Skeletal muscle satellite cell (primary cell): ENCODE data around the gene MUC22.
"Not testable (repeated sequence)": the region's sequence is repeated elsewhere in the genome, so short reads cannot be mapped to it uniquely, and the experiment has no call there.

Experiments used
- H3K27me3 ChIP-seq: 2 replicates; pipeline ENCODE4 v1.7.0; 2013; ENCODE audit warnings: low read length; ENCODE audit not compliant: control insufficient read depth, insufficient read depth
- H3K36me3 ChIP-seq: 2 replicates; pipeline ENCODE4 v1.7.0; 2013; ENCODE audit warnings: mild to moderate bottlenecking, control low read depth, low read length; ENCODE audit not compliant: insufficient read depth
- H3K4me1 ChIP-seq: 2 replicates; pipeline ENCODE4 v1.7.0; 2013; ENCODE audit warnings: low read length; ENCODE audit not compliant: control insufficient read depth, insufficient read depth
- H3K4me2 ChIP-seq: 2 replicates; pipeline ENCODE4 v1.7.0; 2013; ENCODE audit warnings: mild to moderate bottlenecking, low read length
- H3K4me3 ChIP-seq: 2 replicates; pipeline ENCODE4 v1.7.0; 2013; ENCODE audit warnings: low read length
- H3K9ac ChIP-seq: 2 replicates; pipeline ENCODE4 v1.7.0; 2013; ENCODE audit warnings: mild to moderate bottlenecking, low read depth, low read length, moderate library complexity
- H3K9me3 ChIP-seq: replicated peaks from 2 replicates; pipeline ENCODE4 v1.7.0; 2013; ENCODE audit warnings: mild to moderate bottlenecking, control low read depth, low read length

The MUC22 gene

GRCh38 chr6:31000067-31000860, 10.0 kb upstream of the MUC22 start:
- not testable (repeated sequence) for H3K4me3 ChIP-seq, H3K27me3 ChIP-seq, H3K9ac ChIP-seq, H3K4me2 ChIP-seq, H3K9me3 ChIP-seq, H3K4me1 ChIP-seq, H3K36me3 ChIP-seq

- H3K27me3 ChIP-seq: peaks cover 10% of the 10 kb centered on the region
- no peak overlapping the region for H3K9ac ChIP-seq
- H3K4me3 ChIP-seq: no peak overlapping the region
- H3K36me3 ChIP-seq: no peaks in the 10 kb centered on the region
- no peaks in the 10 kb centered on the region for H3K4me1 ChIP-seq
- no peak overlapping the region for H3K4me2 ChIP-seq
- H3K9me3 ChIP-seq: no peaks in the 10 kb centered on the region
Measured at GRCh38 chr6:31001281-31001888, 8.9 kb upstream of the MUC22 start.

- no peaks in the 10 kb centered on the region for H3K9me3 ChIP-seq
- peaks cover 7% of the 10 kb centered on the region for H3K27me3 ChIP-seq
- H3K36me3 ChIP-seq: no peaks in the 10 kb centered on the region
- no peak overlapping the region for H3K4me2 ChIP-seq
- no peak overlapping the region for H3K4me3 ChIP-seq
- no peak overlapping the region for H3K9ac ChIP-seq
- H3K4me1 ChIP-seq: peaks cover 3% of the 10 kb centered on the region
Measured at GRCh38 chr6:31002471-31002870, 7.8 kb upstream of the MUC22 start.

GRCh38 chr6:31004794-31005193, 5.5 kb upstream of the MUC22 start:
- peaks cover 11% of the 10 kb centered on the region for H3K4me1 ChIP-seq
- H3K9me3 ChIP-seq: no peaks in the 10 kb centered on the region
- H3K4me2 ChIP-seq: no peak overlapping the region
- H3K4me3 ChIP-seq: no peak overlapping the region
- H3K9ac ChIP-seq: no peak overlapping the region
- peaks cover 7% of the 10 kb centered on the region for H3K27me3 ChIP-seq
- H3K36me3 ChIP-seq: no peaks in the 10 kb centered on the region

- Histone ChIP-seq H3K4me3 (no peak overlapping the region), H3K36me3 (no peaks in the 10 kb centered on the region), H3K4me2 (no peak overlapping the region)
Measured at GRCh38 chr6:31005249-31006020, 4.8 kb upstream of the MUC22 start.

GRCh38 chr6:31007694-31008093, 2.6 kb upstream of the MUC22 start:
- peak overlapping the region; percentile 24 for H3K4me2 ChIP-seq
- H3K4me3 ChIP-seq: peak overlapping the region; percentile 16
- H3K9me3 ChIP-seq: no peaks in the 10 kb centered on the region
- H3K36me3 ChIP-seq: no peaks in the 10 kb centered on the region
- peaks cover 11% of the 10 kb centered on the region for H3K4me1 ChIP-seq
- no peak overlapping the region for H3K9ac ChIP-seq
- peaks cover 8% of the 10 kb centered on the region for H3K27me3 ChIP-seq

More at GRCh38 chr6:31005249-31006020, 4.8 kb upstream of the MUC22 start:
- H3K9me3 ChIP-seq: no peaks in the 10 kb centered on the region
- H3K9ac ChIP-seq: no peak overlapping the region
- H3K4me1 ChIP-seq: peaks cover 11% of the 10 kb centered on the region
- H3K27me3 ChIP-seq: peaks cover 4% of the 10 kb centered on the region

- H3K4me3 ChIP-seq: peak overlapping the region; percentile 16
- H3K27me3 ChIP-seq: peaks cover 8% of the 10 kb centered on the region
- no peaks in the 10 kb centered on the region for H3K36me3 ChIP-seq
- peaks cover 11% of the 10 kb centered on the region for H3K4me1 ChIP-seq
- H3K4me2 ChIP-seq: peak overlapping the region; percentile 24
- H3K9me3 ChIP-seq: no peaks in the 10 kb centered on the region
- H3K9ac ChIP-seq: no peak overlapping the region
Measured at GRCh38 chr6:31008165-31008564, 2.1 kb upstream of the MUC22 start.

- Histone ChIP-seq H3K4me1 (peaks cover 11% of the 10 kb centered on the region), H3K4me2 (no peak overlapping the region), H3K9ac (no peak overlapping the region), H3K36me3 (no peaks in the 10 kb centered on the region), H3K4me3 (no peak overlapping the region), H3K27me3 (peaks cover 11% of the 10 kb centered on the region), H3K9me3 (no peaks in the 10 kb centered on the region)
Measured at GRCh38 chr6:31009731-31010130, 543 bp upstream of the MUC22 start.

GRCh38 chr6:31011153-31011552, 879 bp downstream of the MUC22 start:
- no peak overlapping the region for H3K4me2 ChIP-seq
- H3K9ac ChIP-seq: no peak overlapping the region
- H3K9me3 ChIP-seq: no peaks in the 10 kb centered on the region
- peaks cover 11% of the 10 kb centered on the region for H3K4me1 ChIP-seq
- peaks cover 11% of the 10 kb centered on the region for H3K27me3 ChIP-seq
- no peaks in the 10 kb centered on the region for H3K36me3 ChIP-seq
- no peak overlapping the region for H3K4me3 ChIP-seq

- H3K9ac ChIP-seq: no peak overlapping the region
- peaks cover 33% of the 10 kb centered on the region for H3K27me3 ChIP-seq
- H3K4me3 ChIP-seq: no peak overlapping the region
- H3K36me3 ChIP-seq: no peaks in the 10 kb centered on the region
- no peak overlapping the region for H3K4me2 ChIP-seq
- no peaks in the 10 kb centered on the region for H3K9me3 ChIP-seq
- no peaks in the 10 kb centered on the region for H3K4me1 ChIP-seq
Measured at GRCh38 chr6:31016659-31017299, 6.5 kb downstream of the MUC22 start.

- not testable (repeated sequence) for H3K9me3 ChIP-seq, H3K36me3 ChIP-seq, H3K4me3 ChIP-seq, H3K9ac ChIP-seq, H3K4me1 ChIP-seq, H3K4me2 ChIP-seq
- peaks cover 30% of the 10 kb centered on the region for H3K27me3 ChIP-seq
Measured at GRCh38 chr6:31017436-31017835, 7.2 kb downstream of the MUC22 start.
